GM19463 (cell line): ENCODE data around the gene ERCC6L2.

Source experiments
- ATAC-seq: cut with Tn5 transposase; IDR thresholded peaks from one replicate; pipeline ENCODE4 v1.9.1; 2021; ENCODE audit warnings: mild to moderate bottlenecking, moderate library complexity; ENCODE audit not compliant: unreplicated experiment

Gene ERCC6L2

GRCh38 chr9:95875305-95876137 is at the start of gene ERCC6L2:
Gene ERCC6L2 (plus strand): TSS chr9:95875691. CDS start chr9:95876039, 348 bp downstream.
- ATAC-seq: peak; percentile 88

GRCh38 chr9:95826183-95826838 is 49.2 kb upstream of the ERCC6L2 start:
- ATAC-seq: no peak

- ATAC-seq: no peak
These were observed 44.7 kb upstream of the ERCC6L2 start for GRCh38 chr9:95830768-95831167.

GRCh38 chr9:95831810-95832209 is 43.7 kb upstream of the ERCC6L2 start:
- ATAC-seq: no peak

- no peak for ATAC-seq
These were observed 41.8 kb upstream of the ERCC6L2 start for GRCh38 chr9:95833546-95834178.

GRCh38 chr9:95834281-95834907 is 41.1 kb upstream of the ERCC6L2 start:
- ATAC-seq: no peak

GRCh38 chr9:95835393-95835792 is 40.1 kb upstream of the ERCC6L2 start:
- no peak for ATAC-seq

- ATAC-seq: no peak
These were observed 39.4 kb upstream of the ERCC6L2 start for GRCh38 chr9:95836072-95836471.

- ATAC-seq: no peak
These were observed 36.5 kb upstream of the ERCC6L2 start for GRCh38 chr9:95839012-95839411.

- ATAC-seq: no peak
These were observed 35.4 kb upstream of the ERCC6L2 start for GRCh38 chr9:95840074-95840473.

- no peak for ATAC-seq
These were observed 34.1 kb upstream of the ERCC6L2 start for GRCh38 chr9:95841377-95841776.

GRCh38 chr9:95845751-95846150 is 29.7 kb upstream of the ERCC6L2 start:
- ATAC-seq: no peak

- no peak for ATAC-seq
These were observed 26.7 kb upstream of the ERCC6L2 start for GRCh38 chr9:95848764-95849163.

- ATAC-seq: peak; percentile 98
These were observed 23.1 kb upstream of the ERCC6L2 start for GRCh38 chr9:95852059-95853032.

- no peak for ATAC-seq
These were observed 21.0 kb upstream of the ERCC6L2 start for GRCh38 chr9:95854386-95855020.

GRCh38 chr9:95855961-95856360 is 19.5 kb upstream of the ERCC6L2 start:
- no peak for ATAC-seq

GRCh38 chr9:95857124-95857523 is 18.4 kb upstream of the ERCC6L2 start:
- ATAC-seq: no peak

GRCh38 chr9:95857896-95858295 is 17.6 kb upstream of the ERCC6L2 start:
- peak; percentile 66 for ATAC-seq

GRCh38 chr9:95862343-95862742 is 13.1 kb upstream of the ERCC6L2 start:
- ATAC-seq: no peak
